H1 (cell line): ENCODE measurements around the gene PRSS2. TPM values are rescaled to one million over a fixed set of nuclear protein-coding genes. Genes with fewer than 3 reads are reported as not detected.
A peak's percentile ranks its signal among the peaks of the same experiment; 100 is the strongest.

Experiments used
- CTCF ChIA-PET: fragments of 300-600 bp; sonication (Branson Sonifier 250); formaldehyde crosslinking; loops from one replicate; lab custom pipeline; 2021; ENCODE audit not compliant: partially characterized antibody; lab: Charles Lee
- POLR2A ChIA-PET: fragments of 300-600 bp; sonication (Branson Sonifier 250); formaldehyde crosslinking; loops from one replicate; lab custom pipeline; 2021; ENCODE audit warnings: inconsistent platforms; ENCODE audit not compliant: partially characterized antibody; lab: Charles Lee
- DNase-seq, 2 experiments: peaks; one replicate each; pipeline versions ENCODE4 v3.0.0 to v3.0.0-alpha.2; 2010 to 2022; ENCODE audit warnings: low spot score in 2 of 2, low read depth in 1 of 2, mixed read lengths in 1 of 2
- FAIRE-seq: peaks from 2 replicates; lab custom pipeline; 2011; peaks lifted over from hg19 to GRCh38; lab: Jason Lieb, UNC
- H2AFZ ChIP-seq: 2 replicates; pipeline ENCODE4 v1.8.1; 2012; ENCODE audit warnings: low read length, inconsistent platforms
- H2AK5ac ChIP-seq: 2 replicates; pipeline ENCODE4 v1.6.1; 2013; ENCODE audit warnings: low read depth, low read length
- H2BK120ac ChIP-seq: replicated peaks from 2 replicates; pipeline ENCODE3; 2013; ENCODE audit warnings: low read depth, low read length, inconsistent platforms
- H2BK12ac ChIP-seq: 2 replicates; pipeline ENCODE4 v1.6.1; 2013; ENCODE audit warnings: low read depth, low read length
- H2BK15ac ChIP-seq: 2 replicates; pipeline ENCODE4 v1.6.1; 2013; ENCODE audit warnings: low read length
- H2BK20ac ChIP-seq: 2 replicates; pipeline ENCODE4 v1.6.1; 2013; ENCODE audit warnings: low read length
- H2BK5ac ChIP-seq: 2 replicates; pipeline ENCODE4 v1.6.1; 2013; ENCODE audit warnings: low read depth, low read length
- H3K14ac ChIP-seq: 2 replicates; pipeline ENCODE4 v1.6.1; 2013; ENCODE audit warnings: inconsistent platforms; ENCODE audit not compliant: insufficient read length
- H3K18ac ChIP-seq: 2 replicates; pipeline ENCODE4 v1.6.1; 2013; ENCODE audit warnings: low read length; ENCODE audit errors: extremely low read depth
- H3K23ac ChIP-seq: 2 replicates; pipeline ENCODE4 v1.6.1; 2013; ENCODE audit warnings: inconsistent platforms; ENCODE audit not compliant: insufficient read length
- H3K23me2 ChIP-seq: 2 replicates; pipeline ENCODE4 v1.6.1; 2013; ENCODE audit warnings: low read depth, low read length
- H3K27ac ChIP-seq: 2 replicates; pipeline ENCODE4 v1.6.1; 2011; ENCODE audit warnings: low read depth, low read length, inconsistent platforms
- H3K27me3 ChIP-seq, 4 experiments: replicated peaks in 1 of 4; 1 replicate in 1 of 4; 2 replicates in 3 of 4; pipeline versions ENCODE4 v1.6.1 to v1.8.1; 2011 to 2013; ENCODE audit warnings: low read length in 3 of 4, mild to moderate bottlenecking in 3 of 4, inconsistent platforms in 2 of 4, mixed read lengths in 2 of 4, moderate library complexity in 1 of 4; ENCODE audit not compliant: control insufficient read depth in 3 of 4, insufficient read depth in 3 of 4; ENCODE audit errors: extremely low read depth in 1 of 4
- H3K36me3 ChIP-seq, 4 experiments: 2 replicates each; pipeline versions ENCODE4 v1.6.1 to v1.8.1; 2011 to 2013; ENCODE audit warnings: mild to moderate bottlenecking in 4 of 4, low read length in 3 of 4, moderate library complexity in 2 of 4, control low read depth in 1 of 4, inconsistent platforms in 1 of 4; ENCODE audit not compliant: insufficient read depth in 4 of 4, control insufficient read depth in 2 of 4
- H3K4ac ChIP-seq: replicated peaks from 2 replicates; pipeline ENCODE3; 2013; ENCODE audit warnings: low read length, low read depth, mixed read lengths, inconsistent platforms; ENCODE audit not compliant: insufficient read length
- H3K4me1 ChIP-seq, 4 experiments: replicated peaks in 1 of 4; 1 replicate in 1 of 4; 2 replicates in 3 of 4; pipeline versions ENCODE4 v1.6.1 to v1.8.1; 2011 to 2013; ENCODE audit warnings: low read length in 3 of 4, inconsistent platforms in 2 of 4, mixed read lengths in 1 of 4; ENCODE audit not compliant: insufficient read depth in 4 of 4, control insufficient read depth in 3 of 4
- H3K4me2 ChIP-seq, 2 experiments: 2 replicates each; pipeline versions ENCODE4 v1.6.1 to v1.8.1; 2011 to 2013; ENCODE audit warnings: low read depth in 2 of 2, low read length in 2 of 2, control low read depth in 1 of 2, inconsistent platforms in 1 of 2, mild to moderate bottlenecking in 1 of 2; ENCODE audit not compliant: insufficient read depth in 1 of 2
- H3K4me3 ChIP-seq, 4 experiments: fragments of 200-600, 300-600 bp in 1 of 4; sonication (generic), shearing (Covaris generic), sonication (Bioruptor Twin) in 1 of 4; 2 replicates each; pipeline versions ENCODE4 v1.5.1 to v1.8.1; 2011 to 2016; ENCODE audit warnings: low read length in 4 of 4, low read depth in 3 of 4, control low read depth in 2 of 4, inconsistent platforms in 2 of 4, mild to moderate bottlenecking in 2 of 4, mixed read lengths in 1 of 4, moderate library complexity in 1 of 4; ENCODE audit not compliant: insufficient read depth in 2 of 4; ENCODE audit errors: extremely low read depth in 1 of 4
- H3K56ac ChIP-seq: replicated peaks from 2 replicates; pipeline ENCODE3; 2013; ENCODE audit warnings: low read depth, mild to moderate bottlenecking, mixed read lengths, low read length, inconsistent platforms; ENCODE audit not compliant: insufficient read length
- H3K79me1 ChIP-seq: 2 replicates; pipeline ENCODE4 v1.6.1; 2013; ENCODE audit warnings: low read depth, low read length, control low read depth
- H3K79me2 ChIP-seq, 2 experiments: 2 replicates each; pipeline versions ENCODE4 v1.6.1 to v1.8.1; 2012 to 2013; ENCODE audit warnings: low read length in 2 of 2, mild to moderate bottlenecking in 2 of 2, inconsistent platforms in 1 of 2; ENCODE audit not compliant: insufficient read depth in 2 of 2, control insufficient read depth in 1 of 2
- H3K9ac ChIP-seq, 4 experiments: replicated peaks in 1 of 4; 1 replicate in 1 of 4; 2 replicates in 3 of 4; pipeline versions ENCODE4 v1.6.1 to v1.8.1; 2011 to 2013; ENCODE audit warnings: low read depth in 3 of 4, low read length in 3 of 4, control low read depth in 2 of 4, mild to moderate bottlenecking in 2 of 4, moderate library complexity in 2 of 4, inconsistent platforms in 1 of 4; ENCODE audit errors: extremely low read depth in 1 of 4
- H3K9me3 ChIP-seq, 2 experiments: 2 replicates each; pipeline versions ENCODE4 v1.6.1 to v1.8.1; 2012 to 2013; ENCODE audit warnings: mild to moderate bottlenecking in 2 of 2, moderate library complexity in 2 of 2, control low read depth in 1 of 2, inconsistent platforms in 1 of 2, low read depth in 1 of 2, low read length in 1 of 2, mixed read lengths in 1 of 2; ENCODE audit not compliant: insufficient read depth in 2 of 2
- H4K20me1 ChIP-seq, 2 experiments: replicated peaks in 1 of 2; 2 replicates each; pipeline versions ENCODE3 to v1.8.1; 2011 to 2013; ENCODE audit warnings: inconsistent platforms in 2 of 2, low read length in 2 of 2, mild to moderate bottlenecking in 1 of 2; ENCODE audit not compliant: insufficient read depth in 2 of 2, control insufficient read depth in 1 of 2
- H4K5ac ChIP-seq: 2 replicates; pipeline ENCODE4 v1.6.1; 2013; ENCODE audit warnings: low read length, low read depth, mixed read lengths, inconsistent platforms; ENCODE audit not compliant: insufficient read length
- H4K8ac ChIP-seq: 2 replicates; pipeline ENCODE4 v1.8.0; 2013; ENCODE audit warnings: mild to moderate bottlenecking, moderate library complexity, low read length, inconsistent platforms; ENCODE audit not compliant: insufficient read depth; ENCODE audit errors: extremely low read depth
- H4K91ac ChIP-seq: replicated peaks from 2 replicates; pipeline ENCODE3; 2013; ENCODE audit warnings: low read length, mixed read lengths, inconsistent platforms; ENCODE audit not compliant: insufficient read length
- BCL11A ChIP-seq, 2 experiments: IDR thresholded peaks; one replicate each; pipeline ENCODE4 v1.6.1; 2011; ENCODE audit warnings: low read depth in 2 of 2, low read length in 2 of 2, mild to moderate bottlenecking in 2 of 2
- WGBS, 2 experiments: shearing (Covaris generic) in 1 of 2; methylation state at CpG; one replicate each; pipeline versions ENCODE4 v1.1.6 to v1.1.7; 2013 to 2015; ENCODE audit warnings: low lambda C conversion rate in 2 of 2, mixed read lengths in 2 of 2, inconsistent platforms in 1 of 2, low coverage in 1 of 2, missing lambda C conversion rate in 1 of 2; ENCODE audit not compliant: insufficient replicate concordance in 2 of 2, insufficient coverage in 1 of 2, insufficient read length in 1 of 2; ENCODE audit errors: extremely low coverage in 1 of 2, missing lambda C conversion rate in 1 of 2; 5-methylcytosine and 5-hydroxymethylcytosine counted together
- polyA plus RNA-seq, 7 experiments: library from polyadenylated mRNA; depleted of rRNA in 3 of 7; stranded (reverse) in 5 of 7; unstranded in 2 of 7; fragments of >200 nt in 5 of 7; fragments of 200-250 nt in 2 of 7; gene quantifications; 1 replicate in 5 of 7; 2 replicates in 1 of 7; 4 replicates in 1 of 7; pipeline versions ENCODE4 v1.2.1 to v1.2.3, GENCODE V29; 2011 to 2013; ENCODE audit warnings: missing spikeins in 2 of 7, mixed read lengths in 2 of 7
- total RNA-seq: library from RNA; stranded (reverse); fragmentation: NEBNext Ultra II Directional; extraction: Animal tissue kit (Norgen Biotek cat#: 25700); gene quantifications from 2 replicates; pipeline ENCODE4 v1.2.1, GENCODE V29; 2021

PRSS2 gene
- total and polyA plus RNA-seq, 2 of the 8 experiments (the other 6 are each of a cell fraction or from before 2014, with no cell fraction given) = not detected

DNA sequence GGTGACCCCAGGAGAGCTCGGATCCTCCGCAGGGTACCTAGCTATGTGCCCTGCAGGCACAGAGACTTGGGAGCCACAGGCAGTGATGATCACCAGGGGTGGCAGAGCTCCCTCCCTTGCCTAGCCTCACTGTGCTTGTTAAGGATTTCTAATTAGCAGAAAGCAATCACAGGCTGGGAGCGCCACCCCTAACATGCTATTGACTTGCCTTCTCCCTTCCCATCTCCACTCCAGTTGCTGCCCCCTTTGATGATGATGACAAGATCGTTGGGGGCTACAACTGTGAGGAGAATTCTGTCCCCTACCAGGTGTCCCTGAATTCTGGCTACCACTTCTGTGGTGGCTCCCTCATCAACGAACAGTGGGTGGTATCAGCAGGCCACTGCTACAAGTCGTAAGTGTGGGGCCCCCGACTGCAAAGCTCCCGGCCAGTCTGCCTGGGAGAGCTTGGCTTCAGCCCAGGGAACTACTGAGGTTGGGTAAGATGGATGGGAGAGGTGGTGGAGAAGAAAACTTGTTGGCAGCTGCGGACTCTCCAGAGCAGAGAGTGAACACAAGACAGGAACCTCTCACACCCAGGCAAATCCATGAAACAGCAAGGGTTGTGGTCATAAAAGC lies 20.3 kb upstream of the PRSS2 start:
- no peak overlapping the region for H2BK20ac ChIP-seq
- H3K4me2 ChIP-seq = no peak overlapping the region
- H4K5ac ChIP-seq = no peak overlapping the region
- H3K79me1 ChIP-seq = no peaks in the 10 kb centered on the region
- CTCF ChIA-PET = interaction anchor here (0.7 to 2.0 kb wide), 11 partner anchors 10 to 63 kb away, joined by 3 to 9 read pairs (median 4); no protein-coding TSS in a partner anchor
- H4K91ac ChIP-seq = no peak overlapping the region
- no peak overlapping the region for H2BK12ac ChIP-seq
- H2AK5ac ChIP-seq = no peak overlapping the region
- H3K18ac ChIP-seq = no peak overlapping the region
- no peaks in the 10 kb centered on the region for H3K36me3 ChIP-seq
- no peak overlapping the region for H3K27ac ChIP-seq
- H2BK120ac ChIP-seq = no peak overlapping the region
- WGBS, 2 experiments = 76% methylated on average over 9 of the region's 9 CpGs; no CpG with 5 or more reads in 1 of the 2 experiments
- H3K27me3 ChIP-seq = no peaks in the 10 kb centered on the region
- H4K8ac ChIP-seq = peak overlapping the region; percentile 40; the same call in 1 of the 2 replicates
- no peak overlapping the region for H3K23ac ChIP-seq
- H3K23me2 ChIP-seq = no peaks in the 10 kb centered on the region
- no peak overlapping the region for H3K4ac ChIP-seq
- no peaks in the 10 kb centered on the region for H3K4me1 ChIP-seq
- H2BK15ac ChIP-seq = no peak overlapping the region
- no peak for TF ChIP-seq BCL11A (IDR thresholded peaks at IDR 0.05; ENCODE audit: low read depth in 2 of 2, low read length in 2 of 2)
- H4K20me1 ChIP-seq = no peaks in the 10 kb centered on the region
- FAIRE-seq = no peak
- POLR2A ChIA-PET = no interaction called here
- H3K14ac ChIP-seq = no peak overlapping the region
- peak in 1 of 2 experiments; percentile 33 for DNase-seq
- H3K4me3 ChIP-seq = no peak overlapping the region
- H2BK5ac ChIP-seq = no peak overlapping the region
- no peak overlapping the region for H2AFZ ChIP-seq
- H3K9ac ChIP-seq = no peak overlapping the region
- H3K56ac ChIP-seq = no peak overlapping the region
- no peaks in the 10 kb centered on the region for H3K79me2 ChIP-seq
- H3K9me3 ChIP-seq = no peaks in the 10 kb centered on the region
